AG04449 (cell line): ENCODE data around the gene CAMK4.
"Not testable (repeated sequence)": the region's sequence is repeated elsewhere in the genome, so short reads cannot be mapped to it uniquely, and the experiment has no call there.

Source experiments
- CTCF ChIA-PET: fragments of 350-600 bp; formaldehyde crosslinking; extraction: SDS; loops from one replicate; lab custom pipeline; 2021; ENCODE audit warnings: antibody characterized with exemption; lab: Yijun Ruan, JAX
- POLR2A ChIA-PET: fragments of 400-600, 350-600 bp; formaldehyde crosslinking; extraction: SDS; loops from one replicate; lab custom pipeline; 2020; ENCODE audit warnings: antibody characterized with exemption, inconsistent platforms; lab: Yijun Ruan, JAX
- DNase-seq: peaks from one replicate; pipeline ENCODE4 v3.0.0-alpha.2; 2010; ENCODE audit warnings: low read depth, low spot score
- H3K4me3 ChIP-seq: 2 replicates; pipeline ENCODE4 v1.5.1; 2011; ENCODE audit warnings: low read depth, mild to moderate bottlenecking, control low read depth, low read length
- CTCF ChIP-seq: IDR thresholded peaks from one replicate; pipeline ENCODE4 v1.5.1; 2011; ENCODE audit warnings: mild to moderate bottlenecking, moderate library complexity, low read length, control low read depth, inconsistent platforms; ENCODE audit not compliant: insufficient read depth; ENCODE audit errors: missing control alignments

CAMK4 gene

DNA sequence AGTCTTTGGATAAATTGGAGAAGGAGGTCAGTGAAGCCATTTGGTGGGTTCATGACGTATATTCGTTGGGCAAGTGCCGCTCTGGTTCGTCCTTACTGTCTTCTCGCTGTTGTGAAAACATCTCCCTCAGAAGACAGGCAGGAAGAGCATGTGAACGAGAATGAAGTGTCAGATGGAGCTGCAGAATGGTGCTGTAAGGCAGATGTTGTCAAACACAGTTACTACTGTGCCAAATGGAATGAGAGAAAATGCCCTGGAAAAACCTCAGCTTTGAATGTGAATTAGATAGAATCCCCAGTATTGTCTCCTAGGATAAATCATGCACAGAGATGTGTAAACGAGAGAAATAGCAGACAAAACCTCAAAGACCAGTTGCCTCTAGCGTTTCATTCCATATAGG is 121.5 kb downstream of the CAMK4 start:
- DNase-seq: no peak
- ChIA-PET CTCF (no interaction called here), POLR2A (no interaction called here)
- no peak overlapping the region for H3K4me3 ChIP-seq
- no peak for TF ChIP-seq CTCF

DNA sequence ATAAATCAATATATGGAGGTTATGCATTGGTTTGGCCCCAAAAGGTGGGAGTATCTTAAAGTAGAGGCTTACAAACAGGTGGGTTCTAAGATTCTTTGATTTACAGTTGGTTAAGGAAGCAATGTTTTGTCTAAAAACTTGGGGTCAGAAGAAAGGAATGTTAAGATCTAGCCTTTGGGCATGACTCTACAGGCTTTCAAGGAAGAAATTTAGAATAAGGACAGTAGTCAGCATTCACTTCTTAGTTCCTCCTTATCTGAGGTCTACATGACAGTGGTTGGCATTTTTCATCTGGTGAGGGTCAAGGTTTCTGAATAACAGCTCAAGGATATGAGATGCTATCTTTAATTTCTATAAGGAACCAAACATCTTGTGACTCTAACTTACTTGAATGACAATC is 122.8 kb downstream of the CAMK4 start:
- TF ChIP-seq CTCF: no peak
- ChIA-PET POLR2A (no interaction called here), CTCF (no interaction called here)
- DNase-seq: no peak
- no peak overlapping the region for H3K4me3 ChIP-seq

DNA sequence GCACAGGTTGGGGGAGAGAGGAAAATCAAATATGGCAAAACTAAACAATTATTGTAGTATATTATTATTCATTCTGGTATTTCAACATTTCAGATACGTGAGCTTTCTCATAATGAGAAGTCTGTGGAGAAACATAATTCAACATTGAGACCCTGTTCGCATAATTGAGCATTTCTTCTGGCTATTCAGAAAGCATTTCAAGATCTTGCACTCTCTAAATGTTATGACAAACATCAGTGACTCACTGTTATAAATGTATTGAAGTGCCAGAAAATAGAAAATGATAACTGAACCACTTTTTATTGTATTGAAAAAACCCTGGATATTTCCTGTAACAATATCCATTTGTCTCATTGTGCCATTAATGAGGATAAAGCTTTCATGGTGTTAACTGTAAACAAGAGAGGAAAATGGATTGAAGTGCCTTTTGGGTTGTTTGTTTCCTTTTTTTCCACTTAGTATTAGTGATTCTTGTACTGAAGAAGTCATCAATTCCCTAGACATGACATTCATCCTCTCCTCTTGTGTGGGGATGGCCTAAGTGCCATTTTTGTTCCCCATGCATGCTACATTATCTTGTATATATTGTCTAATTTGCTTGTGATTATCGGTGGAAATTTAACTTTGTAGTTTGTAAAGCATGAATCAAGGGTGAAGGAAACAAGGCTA is 124.6 kb downstream of the CAMK4 start:
- CTCF ChIA-PET: interaction anchor here (0.8 kb wide), 1 partner anchor 52 kb away, joined by 3 read pairs; no protein-coding TSS in a partner anchor
- POLR2A ChIA-PET: no interaction called here
- no peak for TF ChIP-seq CTCF
- H3K4me3 ChIP-seq: no peak overlapping the region
- DNase-seq: no peak

GRCh38 chr5:111349429-111349828 is 125.2 kb downstream of the CAMK4 start:
- no peak for DNase-seq
- ChIA-PET CTCF (no interaction called here), POLR2A (no interaction called here)
- no peak for TF ChIP-seq CTCF
- no peak overlapping the region for H3K4me3 ChIP-seq

- no peak for TF ChIP-seq CTCF
- DNase-seq: no peak
- POLR2A ChIA-PET: no interaction called here
- H3K4me3 ChIP-seq: no peak overlapping the region
- CTCF ChIA-PET: no interaction called here
These were observed 128.9 kb downstream of the CAMK4 start for GRCh38 chr5:111353035-111353434.

- DNase-seq, H3K4me3 ChIP-seq, CTCF ChIA-PET, POLR2A ChIA-PET: not testable (repeated sequence)
These were observed 134.5 kb downstream of the CAMK4 start for GRCh38 chr5:111358726-111359125.

GRCh38 chr5:111360173-111360572 is 136.0 kb downstream of the CAMK4 start:
- CTCF ChIA-PET: no interaction called here
- no peak overlapping the region for H3K4me3 ChIP-seq
- POLR2A ChIA-PET: no interaction called here
- TF ChIP-seq CTCF: no peak
- no peak for DNase-seq
